ENCODE results near the gene MICAL2.

MICAL2 gene

GRCh38 chr11:12088531-12088930 is 21.9 kb upstream of the MICAL2 start:
- DNase-seq (ENCODE audit: low read depth, low spot score), result no peak
- H3K4me3 ChIP-seq (ENCODE audit: low read depth, low read length), result no peak overlapping the region
- ChIA-PET CTCF (interaction anchor here (0.7 to 4.6 kb wide), 12 partner anchors 10 to 193 kb away, joined by 3 to 25 read pairs (median 5); no protein-coding TSS in a partner anchor), POLR2A (interaction anchor here (0.6 to 5.9 kb wide), 14 partner anchors 11 to 247 kb away, joined by 4 to 89 read pairs (median 12); partner anchors contain the start of genes MICAL2 and USP47)
- TF ChIP-seq CTCF (IDR thresholded peaks at IDR 0.05; ENCODE audit: insufficient read depth, low read length, missing control alignments), result no peak

GRCh38 chr11:12089041-12089440 is 21.3 kb upstream of the MICAL2 start:
- no peak overlapping the region for H3K4me3 ChIP-seq (ENCODE audit: low read depth, low read length)
- ChIA-PET CTCF (interaction anchor here (0.7 to 4.6 kb wide), 7 partner anchors 12 to 147 kb away, joined by 3 to 25 read pairs (median 4); no protein-coding TSS in a partner anchor), POLR2A (interaction anchor here (1.4 to 5.9 kb wide), 4 partner anchors 12 to 198 kb away, joined by 3 to 89 read pairs (median 15); partner anchors contain the start of gene MICAL2)
- DNase-seq (ENCODE audit: low read depth, low spot score), result no peak
- TF ChIP-seq CTCF (IDR thresholded peaks at IDR 0.05; ENCODE audit: insufficient read depth, low read length, missing control alignments), result no peak

- TF ChIP-seq CTCF (IDR thresholded peaks at IDR 0.05; ENCODE audit: insufficient read depth, low read length, missing control alignments), result no peak
- no peak overlapping the region for H3K4me3 ChIP-seq (ENCODE audit: low read depth, low read length)
- ChIA-PET CTCF (interaction anchor here (0.7 to 4.6 kb wide), 10 partner anchors 10 to 191 kb away, joined by 3 to 25 read pairs (median 6); no protein-coding TSS in a partner anchor), POLR2A (interaction anchor here (0.5 to 5.9 kb wide), 5 partner anchors 12 to 198 kb away, joined by 3 to 89 read pairs (median 3); partner anchors contain the start of gene MICAL2)
- DNase-seq (ENCODE audit: low read depth, low spot score), result no peak
Observed at GRCh38 chr11:12089473-12089872, 20.9 kb upstream of the MICAL2 start.

GRCh38 chr11:12090061-12090591 is 20.3 kb upstream of the MICAL2 start:
- no peak for DNase-seq (ENCODE audit: low read depth, low spot score)
- ChIA-PET POLR2A (interaction anchor here (0.5 to 5.9 kb wide), 5 partner anchors 13 to 197 kb away, joined by 3 to 89 read pairs (median 3); partner anchors contain the start of gene MICAL2), CTCF (interaction anchor here (1.1 to 2.7 kb wide), 8 partner anchors 9 to 194 kb away, joined by 4 to 14 read pairs (median 6); no protein-coding TSS in a partner anchor)
- no peak overlapping the region for H3K4me3 ChIP-seq (ENCODE audit: low read depth, low read length)
- no peak for TF ChIP-seq CTCF (IDR thresholded peaks at IDR 0.05; ENCODE audit: insufficient read depth, low read length, missing control alignments)

GRCh38 chr11:12090761-12091258 is 19.6 kb upstream of the MICAL2 start:
- no peak for TF ChIP-seq CTCF (IDR thresholded peaks at IDR 0.05; ENCODE audit: insufficient read depth, low read length, missing control alignments)
- no peak overlapping the region for H3K4me3 ChIP-seq (ENCODE audit: low read depth, low read length)
- CTCF ChIA-PET, result interaction anchor here (0.8 to 2.7 kb wide), 8 partner anchors 9 to 194 kb away, joined by 3 to 14 read pairs (median 7); no protein-coding TSS in a partner anchor
- no peak for DNase-seq (ENCODE audit: low read depth, low spot score)
- POLR2A ChIA-PET, result interaction anchor here (5.9 kb wide), 1 partner anchor 14 kb away, joined by 89 read pairs; no protein-coding TSS in a partner anchor

Measured in AG04449 (cell line).